ENCODE results near the gene MON2. TPM values are rescaled to one million over a fixed set of nuclear protein-coding genes. Genes with fewer than 3 reads are reported as not detected.
"Not testable (repeated sequence)": the region's sequence is repeated elsewhere in the genome, so short reads cannot be mapped to it uniquely, and the experiment has no call there.

Gene MON2
- total RNA-seq, 1 experiment from 2014 or later: 32.4 TPM

GRCh38 chr12:62468935-62469334 lies 2.3 kb downstream of the MON2 start:
- no peak for DNase-seq (ENCODE audit: low read depth)
- in situ Hi-C loops (cut with HindIII; ENCODE audit: low pct_unique_long_range_greater_than_20kb, low sequenced_read_pairs): no loop called here

DNA sequence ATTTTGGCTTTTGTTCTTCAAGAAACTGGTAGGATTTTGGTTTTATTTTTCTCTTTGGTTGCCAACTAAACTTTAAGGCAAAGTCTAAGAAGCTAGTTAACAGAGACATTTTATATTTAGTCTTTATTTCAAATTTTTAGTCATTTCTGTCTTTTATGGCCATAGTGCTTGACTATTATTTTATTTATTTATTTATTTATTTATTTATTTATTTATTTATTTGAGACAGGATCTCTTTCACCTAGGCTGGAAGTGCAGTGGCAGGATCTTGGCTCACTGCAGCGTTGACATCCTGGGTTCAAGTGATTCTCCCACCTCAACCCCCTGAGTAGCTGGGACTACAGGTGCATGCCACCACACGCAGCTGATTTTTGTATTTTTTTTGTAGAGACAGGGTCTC lies 3.1 kb downstream of the MON2 start:
- no peak for DNase-seq (ENCODE audit: low read depth)
- in situ Hi-C loops (cut with HindIII; ENCODE audit: low pct_unique_long_range_greater_than_20kb, low sequenced_read_pairs): no loop called here

- DNase-seq (ENCODE audit: low read depth): no peak
- in situ Hi-C loops (cut with HindIII; ENCODE audit: low pct_unique_long_range_greater_than_20kb, low sequenced_read_pairs): no loop called here
These were observed 5.1 kb downstream of the MON2 start for GRCh38 chr12:62471734-62472133.

GRCh38 chr12:62472472-62472871 lies 5.8 kb downstream of the MON2 start:
- in situ Hi-C loops (cut with HindIII; ENCODE audit: low pct_unique_long_range_greater_than_20kb, low sequenced_read_pairs): no loop called here
- DNase-seq (ENCODE audit: low read depth): peak; percentile 7

- in situ Hi-C loops (cut with HindIII; ENCODE audit: low pct_unique_long_range_greater_than_20kb, low sequenced_read_pairs): no loop called here
- peak; percentile 85 for DNase-seq (ENCODE audit: low read depth)
These were observed 15.4 kb downstream of the MON2 start for GRCh38 chr12:62481843-62482540.

DNA sequence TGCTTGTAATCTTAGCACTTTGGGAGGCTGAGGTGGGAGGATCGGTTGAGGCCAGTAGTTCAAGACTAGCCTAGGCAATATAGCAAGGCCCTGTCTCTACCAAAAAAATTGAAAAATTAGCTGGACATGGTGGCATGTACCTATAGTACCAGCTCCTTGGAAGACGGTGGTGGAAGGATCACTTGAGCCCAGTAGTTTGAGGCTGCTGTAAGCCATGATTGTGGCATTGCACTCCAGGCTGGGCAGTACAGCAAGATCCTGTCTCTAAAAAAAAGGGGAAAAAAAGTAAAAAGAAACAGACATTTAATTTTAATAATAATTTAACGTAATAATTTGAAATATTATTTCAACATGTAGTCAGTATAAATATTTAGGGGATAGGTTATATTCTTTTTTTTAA lies 16.1 kb downstream of the MON2 start:
- no peak for DNase-seq (ENCODE audit: low read depth)
- in situ Hi-C loops (cut with HindIII; ENCODE audit: low pct_unique_long_range_greater_than_20kb, low sequenced_read_pairs): no loop called here

DNA sequence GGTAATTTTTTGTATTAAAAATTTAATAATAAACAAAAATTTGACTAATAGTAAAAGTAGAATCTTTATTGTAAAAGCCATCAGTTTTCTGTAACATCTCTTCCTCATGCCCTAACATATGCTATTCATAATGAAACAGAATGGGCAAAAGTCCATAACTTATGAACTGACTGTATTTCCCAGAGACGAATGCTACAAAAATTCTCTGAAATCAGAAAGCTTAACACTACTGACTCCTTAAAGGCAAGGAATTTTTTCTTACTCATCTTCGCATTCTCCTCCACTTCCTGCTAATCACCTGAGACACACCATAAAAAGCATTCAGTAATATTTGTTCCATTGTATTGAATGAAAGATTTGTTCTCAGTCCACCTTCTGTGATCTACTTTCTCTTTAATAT lies 17.6 kb downstream of the MON2 start:
- DNase-seq (ENCODE audit: low read depth): no peak
- in situ Hi-C loops (cut with HindIII; ENCODE audit: low pct_unique_long_range_greater_than_20kb, low sequenced_read_pairs): no loop called here

DNA sequence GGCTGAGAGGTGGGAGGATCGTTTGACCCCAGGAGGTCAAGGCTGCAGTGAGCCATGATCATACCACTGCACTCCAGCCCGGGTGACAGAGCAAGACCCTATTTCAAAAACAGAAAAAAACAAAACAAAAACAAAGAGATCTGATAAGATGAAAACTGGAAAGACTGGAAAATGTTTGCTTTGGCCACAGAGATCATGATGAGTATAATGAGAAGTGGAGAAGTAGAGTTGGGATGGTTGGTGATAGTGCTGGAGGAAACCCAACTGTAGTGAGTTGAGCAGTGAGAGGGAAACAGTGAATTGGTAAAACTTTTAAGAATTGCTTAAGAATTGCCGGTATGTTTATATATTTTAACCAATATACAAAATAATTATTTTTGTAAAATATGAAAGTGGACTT lies 39.2 kb downstream of the MON2 start:
- in situ Hi-C loops (cut with HindIII; ENCODE audit: low pct_unique_long_range_greater_than_20kb, low sequenced_read_pairs): no loop called here
- DNase-seq (ENCODE audit: low read depth): no peak

- no peak for DNase-seq (ENCODE audit: low read depth)
- in situ Hi-C loops (cut with HindIII; ENCODE audit: low pct_unique_long_range_greater_than_20kb, low sequenced_read_pairs): no loop called here
These were observed 46.3 kb downstream of the MON2 start for GRCh38 chr12:62512901-62513300.

- in situ Hi-C loops (cut with HindIII; ENCODE audit: low pct_unique_long_range_greater_than_20kb, low sequenced_read_pairs); DNase-seq (ENCODE audit: low read depth): not testable (repeated sequence)
These were observed 47.5 kb downstream of the MON2 start for GRCh38 chr12:62514080-62514479.

GRCh38 chr12:62516927-62517326 lies 50.3 kb downstream of the MON2 start:
- in situ Hi-C loops (cut with HindIII; ENCODE audit: low pct_unique_long_range_greater_than_20kb, low sequenced_read_pairs): no loop called here
- no peak for DNase-seq (ENCODE audit: low read depth)

DNA sequence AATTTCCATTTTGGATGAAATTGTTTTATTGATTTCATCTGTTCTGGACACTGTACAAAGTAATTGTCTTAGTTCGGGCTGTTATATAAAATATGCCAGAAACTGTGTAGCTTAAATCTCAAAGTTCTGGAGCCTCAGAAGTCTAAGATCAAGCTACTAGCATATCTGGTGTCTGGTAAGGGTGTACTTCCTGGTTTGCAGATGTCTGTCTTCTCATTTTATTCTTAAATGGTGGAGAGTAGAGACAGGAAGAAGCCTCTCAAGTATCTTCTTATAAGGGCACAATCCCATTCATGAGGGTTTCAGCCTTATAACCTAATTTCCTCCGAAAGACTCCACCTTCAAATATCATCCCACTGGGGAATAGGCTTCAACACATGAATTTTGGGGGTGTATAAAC lies 51.3 kb downstream of the MON2 start:
- no peak for DNase-seq (ENCODE audit: low read depth)

DNA sequence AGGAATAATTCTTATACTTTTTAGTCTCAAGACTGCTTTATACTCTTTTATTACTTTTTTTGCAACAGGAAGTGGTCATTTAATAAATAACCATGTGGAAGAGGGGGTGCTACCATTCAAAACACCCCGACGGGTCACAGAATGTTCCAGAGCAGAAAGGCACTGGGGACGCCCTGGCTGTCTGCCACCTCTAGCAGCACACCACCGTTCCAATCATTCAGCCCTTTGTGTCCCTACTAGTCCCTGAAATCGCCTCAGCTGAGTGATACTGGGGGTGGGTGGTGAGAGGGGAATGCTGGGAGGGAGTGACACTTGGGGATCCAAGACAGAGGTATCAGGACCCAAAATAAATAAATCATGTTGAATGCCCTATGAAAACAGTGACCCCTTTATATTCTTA lies 52.4 kb downstream of the MON2 start:
- DNase-seq (ENCODE audit: low read depth): peak; percentile 18
- in situ Hi-C loops (cut with HindIII; ENCODE audit: low pct_unique_long_range_greater_than_20kb, low sequenced_read_pairs): no loop called here

More for the DNA sequence above, 51.3 kb downstream of the MON2 start:
- in situ Hi-C loops (cut with HindIII; ENCODE audit: low pct_unique_long_range_greater_than_20kb, low sequenced_read_pairs): no loop called here

- in situ Hi-C loops (cut with HindIII; ENCODE audit: low pct_unique_long_range_greater_than_20kb, low sequenced_read_pairs): no loop called here
- DNase-seq (ENCODE audit: low read depth): no peak
These were observed 53.7 kb downstream of the MON2 start for GRCh38 chr12:62520361-62520760.

DNA sequence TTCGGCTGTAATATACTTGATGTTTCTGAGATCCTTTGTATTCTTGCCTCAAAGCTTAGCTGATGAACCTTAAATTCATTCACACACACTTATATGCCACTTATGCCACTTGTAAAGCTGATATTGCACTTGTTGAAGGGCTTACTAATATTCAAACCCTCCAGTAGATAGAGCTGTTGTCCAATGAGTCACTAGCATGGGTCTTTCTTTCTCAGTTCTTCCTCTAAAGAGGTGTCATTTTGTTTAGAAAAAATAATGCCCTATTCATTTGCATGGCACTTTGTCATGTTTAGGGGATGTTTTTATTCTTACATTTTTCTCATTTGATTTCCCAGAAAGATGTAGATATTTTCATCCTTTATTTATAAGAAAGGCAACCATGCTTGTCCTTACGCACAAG lies 56.4 kb downstream of the MON2 start:
- DNase-seq (ENCODE audit: low read depth): peak; percentile 73
- in situ Hi-C loops (cut with HindIII; ENCODE audit: low pct_unique_long_range_greater_than_20kb, low sequenced_read_pairs): no loop called here

DNA sequence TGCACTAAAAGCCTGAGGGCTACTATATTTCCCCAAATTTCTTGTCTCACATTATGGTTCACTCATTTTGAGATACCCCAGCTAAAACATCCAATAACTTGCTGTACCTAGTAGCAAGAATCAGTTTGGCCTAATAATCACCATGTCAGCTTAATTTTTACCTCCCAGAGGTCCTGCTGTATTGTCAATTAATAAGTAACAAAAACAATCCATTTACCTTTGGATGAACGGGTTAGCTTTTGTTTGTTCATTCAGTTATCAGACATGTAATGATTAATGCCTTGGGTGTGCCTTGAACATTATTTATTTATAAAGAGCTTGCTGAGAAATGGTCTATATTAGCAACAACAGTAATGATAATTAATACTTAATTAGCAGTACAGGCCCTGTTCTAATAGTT lies 57.0 kb downstream of the MON2 start:
- in situ Hi-C loops (cut with HindIII; ENCODE audit: low pct_unique_long_range_greater_than_20kb, low sequenced_read_pairs): no loop called here

GRCh38 chr12:62525271-62525670 lies 58.6 kb downstream of the MON2 start:
- in situ Hi-C loops (cut with HindIII; ENCODE audit: low pct_unique_long_range_greater_than_20kb, low sequenced_read_pairs): no loop called here
- DNase-seq (ENCODE audit: low read depth): no peak

More for the DNA sequence above, 57.0 kb downstream of the MON2 start:
- peak; percentile 44 for DNase-seq (ENCODE audit: low read depth)

DNA sequence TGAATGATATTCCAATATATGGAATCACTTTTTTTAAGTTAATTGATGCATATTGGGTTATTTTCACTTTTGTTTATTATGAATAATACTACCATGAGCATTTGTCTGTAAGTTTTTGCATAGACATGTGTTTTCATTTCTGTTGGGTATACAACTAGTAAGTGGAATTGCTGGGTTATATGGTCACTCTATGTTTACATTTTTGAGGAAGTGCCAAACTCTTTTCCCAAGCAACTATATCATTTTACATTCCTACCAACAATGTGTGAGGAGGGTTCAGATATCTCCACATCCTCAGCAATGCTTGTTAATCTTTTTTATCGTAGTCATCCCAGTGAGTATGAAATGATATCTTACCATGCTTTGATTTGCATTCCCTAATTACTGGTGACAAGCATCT lies 64.0 kb downstream of the MON2 start:
- in situ Hi-C loops (cut with HindIII; ENCODE audit: low pct_unique_long_range_greater_than_20kb, low sequenced_read_pairs): no loop called here
- no peak for DNase-seq (ENCODE audit: low read depth)

DNA sequence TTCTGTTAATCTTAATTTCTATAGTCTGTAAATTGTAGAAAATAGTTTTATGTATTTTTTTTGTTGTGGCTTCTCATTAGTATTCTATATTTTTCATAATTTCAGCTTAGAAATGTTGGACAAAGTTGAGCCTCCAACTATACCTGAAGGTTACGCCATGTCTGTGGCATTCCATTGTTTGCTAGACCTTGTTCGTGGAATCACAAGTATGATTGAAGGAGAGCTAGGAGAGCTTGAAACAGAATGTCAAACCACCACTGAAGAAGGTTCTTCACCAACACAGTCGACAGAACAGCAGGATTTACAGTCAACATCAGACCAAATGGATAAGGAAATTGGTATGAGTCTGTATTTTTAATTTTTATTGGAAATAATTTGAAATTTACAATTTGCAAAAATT lies 65.7 kb downstream of the MON2 start:
- no peak for DNase-seq (ENCODE audit: low read depth)
- in situ Hi-C loops (cut with HindIII; ENCODE audit: low pct_unique_long_range_greater_than_20kb, low sequenced_read_pairs): no loop called here

DNA sequence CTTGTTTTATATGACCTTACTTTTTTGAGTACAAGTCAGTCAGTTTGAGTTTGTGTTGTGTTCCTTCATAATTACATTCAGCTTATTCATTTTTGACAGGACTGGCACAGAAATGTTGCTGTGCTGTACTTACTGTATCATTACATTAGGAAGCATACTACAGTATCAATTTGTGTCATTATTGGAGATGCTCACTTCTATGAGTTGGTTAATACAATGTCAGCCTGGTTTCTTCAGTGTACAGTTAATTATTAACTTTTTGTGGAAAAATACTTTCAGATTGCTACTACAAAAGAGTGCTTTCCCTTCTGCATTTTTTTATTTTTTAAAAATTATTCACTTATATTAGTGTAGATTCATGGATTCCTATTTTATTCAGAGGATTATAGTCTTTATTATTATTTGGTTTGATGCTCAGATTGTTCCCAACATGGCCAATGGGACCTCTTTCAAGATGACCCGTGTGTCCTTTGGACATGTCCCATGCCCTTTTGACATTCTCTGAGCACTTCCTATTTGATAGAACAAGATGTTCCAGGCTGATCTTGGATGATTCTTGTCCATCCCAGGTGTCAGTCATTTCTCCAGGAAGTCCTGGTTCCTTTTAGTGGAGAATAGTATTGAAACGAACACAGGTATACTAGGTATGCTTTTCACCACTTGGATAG lies 66.6 kb downstream of the MON2 start:
- in situ Hi-C loops (cut with HindIII; ENCODE audit: low pct_unique_long_range_greater_than_20kb, low sequenced_read_pairs): no loop called here
- DNase-seq (ENCODE audit: low read depth): peak; percentile 28
